AG20443 (cell line): Measurements from ENCODE around the gene PDE1C.
"Not testable (repeated sequence)": the region's sequence is repeated elsewhere in the genome, so short reads cannot be mapped to it uniquely, and the experiment has no call there.

Experiments
- DNase-seq: peaks from one replicate; pipeline ENCODE4 v3.0.0; 2012; ENCODE audit warnings: low spot score, mixed read lengths

Gene PDE1C

DNA sequence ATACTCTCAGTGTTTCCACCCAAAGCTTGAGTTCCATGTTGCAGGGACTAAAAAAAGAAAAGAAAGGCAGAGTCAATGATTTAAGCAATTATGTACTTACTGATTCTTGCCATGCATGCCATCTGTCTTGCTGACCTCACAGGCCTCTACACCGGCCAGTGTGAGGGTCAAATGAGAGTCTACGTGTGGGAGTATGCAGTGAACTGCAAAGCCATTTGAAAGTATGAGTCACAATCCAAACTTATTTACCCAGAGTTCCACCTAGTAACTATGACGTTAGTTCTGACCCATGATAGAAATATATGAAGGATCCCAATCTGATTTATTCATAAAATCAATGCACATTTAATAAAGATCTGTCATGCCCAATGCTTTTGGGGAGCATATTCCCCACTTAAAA is 26.5 kb downstream of the PDE1C start:
- DNase-seq, result peak; percentile 37

- DNase-seq, result no peak
Observed at GRCh38 chr7:32042900-32043299, 27.3 kb downstream of the PDE1C start.

- no peak for DNase-seq
Observed at GRCh38 chr7:32039000-32039756, 31.0 kb downstream of the PDE1C start.

DNA sequence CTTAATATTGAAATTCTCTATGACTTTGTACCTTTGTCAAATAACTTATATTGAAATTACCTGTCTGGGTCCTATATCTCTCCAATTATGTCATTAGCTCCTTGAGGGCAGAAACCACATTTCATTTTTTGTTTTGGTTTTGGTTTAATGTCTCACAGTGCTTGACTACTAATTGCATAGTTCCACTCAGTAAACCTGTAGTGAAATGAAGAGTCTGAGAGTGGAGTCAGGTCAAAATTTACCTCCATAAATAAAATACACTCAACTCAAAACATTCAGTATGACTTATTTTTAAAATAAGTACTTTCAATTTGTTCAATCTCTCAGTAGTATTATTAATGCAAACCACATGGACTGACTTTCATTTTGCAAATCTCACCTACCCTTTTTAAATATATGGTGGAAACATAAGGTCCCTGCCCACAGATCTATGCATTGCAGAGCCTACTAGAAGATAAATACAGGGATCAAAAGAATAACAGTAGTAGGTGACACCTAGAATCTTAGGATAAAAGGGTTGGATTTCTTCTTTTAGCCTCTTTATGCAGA is 32.5 kb downstream of the PDE1C start:
- DNase-seq, result no peak

GRCh38 chr7:32036557-32036956 is 33.6 kb downstream of the PDE1C start:
- no peak for DNase-seq

DNA sequence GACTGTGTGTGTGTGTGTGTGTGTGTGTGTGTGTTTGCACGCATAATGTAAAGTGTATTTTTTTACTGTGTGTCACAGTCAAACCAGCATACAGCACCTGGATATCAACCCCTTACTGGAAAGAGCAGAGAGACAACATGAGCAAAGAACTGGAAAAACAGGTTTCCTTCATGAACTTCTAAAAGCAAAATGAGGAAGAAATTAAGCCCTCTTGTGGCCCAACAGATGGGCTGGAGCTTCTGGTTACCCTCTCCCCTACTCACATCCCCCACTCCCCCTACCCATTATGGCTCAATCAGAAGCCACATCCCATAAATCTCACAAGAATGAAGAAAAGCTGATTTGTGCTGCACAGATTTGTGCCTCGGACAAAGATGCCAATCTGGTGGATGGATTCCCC is 36.2 kb downstream of the PDE1C start:
- DNase-seq, result no peak

GRCh38 chr7:32033006-32033405 is 37.2 kb downstream of the PDE1C start:
- DNase-seq, result no peak

GRCh38 chr7:32032211-32032610 is 38.0 kb downstream of the PDE1C start:
- DNase-seq, result no peak

DNA sequence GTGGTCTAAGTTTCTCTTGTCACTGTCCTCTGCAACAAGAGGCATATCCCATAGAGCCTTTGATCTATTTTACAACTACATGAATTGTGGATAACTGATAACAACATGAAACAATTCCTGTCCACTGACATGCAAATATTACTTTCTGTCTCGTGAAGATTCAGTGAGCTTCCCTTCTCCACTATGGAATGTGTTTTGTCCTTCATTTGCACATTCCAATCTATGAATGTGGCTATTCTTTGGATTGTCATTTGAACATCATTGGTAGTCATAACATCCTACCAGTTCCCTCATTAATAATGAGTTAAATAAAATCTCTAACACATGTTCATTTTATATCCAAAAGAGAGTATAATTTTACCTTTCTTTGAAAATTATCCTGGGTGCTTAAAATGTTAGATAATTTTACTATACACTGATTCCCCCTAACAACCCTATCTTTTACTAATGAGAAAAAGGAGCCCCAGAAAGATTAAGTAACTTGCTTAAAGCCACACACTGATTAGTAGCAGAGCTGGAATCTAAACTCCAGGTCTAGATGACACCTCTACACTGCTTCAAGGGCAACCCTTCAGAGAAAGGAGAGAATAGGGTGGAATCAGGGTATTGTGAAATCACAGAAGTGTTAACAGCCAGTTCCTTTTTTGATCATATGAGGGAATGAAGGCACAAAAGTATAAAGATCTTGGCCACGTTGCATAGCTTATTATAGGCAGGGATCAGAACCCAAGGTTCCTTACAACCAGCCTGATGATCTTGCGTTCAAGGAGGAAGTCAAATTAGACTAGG is 39.1 kb downstream of the PDE1C start:
- DNase-seq, result no peak

- DNase-seq, result no peak
Observed at GRCh38 chr7:32026083-32026425, 44.2 kb downstream of the PDE1C start.

GRCh38 chr7:32025381-32026082 is 44.7 kb downstream of the PDE1C start:
- DNase-seq, result no peak

DNA sequence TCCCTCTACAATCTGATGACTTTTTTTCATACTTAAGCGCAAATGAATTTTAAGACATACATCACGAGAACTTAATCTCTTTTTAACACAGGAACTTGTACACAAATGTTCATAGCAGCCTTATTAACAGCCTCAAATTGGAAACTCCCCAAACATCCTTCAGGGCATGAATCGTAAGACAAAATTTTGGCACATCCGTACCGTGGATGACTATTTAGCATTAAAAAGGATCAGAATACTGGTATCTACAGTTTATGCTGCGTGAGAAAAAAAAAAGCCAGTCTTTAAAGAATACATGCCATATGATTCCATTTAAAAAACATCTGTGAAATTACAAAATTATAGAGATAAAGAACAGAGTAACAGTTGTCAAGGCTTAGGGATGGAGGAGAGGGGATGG is 46.8 kb downstream of the PDE1C start:
- DNase-seq, result no peak

GRCh38 chr7:32022966-32023365 is 47.2 kb downstream of the PDE1C start:
- no peak for DNase-seq

DNA sequence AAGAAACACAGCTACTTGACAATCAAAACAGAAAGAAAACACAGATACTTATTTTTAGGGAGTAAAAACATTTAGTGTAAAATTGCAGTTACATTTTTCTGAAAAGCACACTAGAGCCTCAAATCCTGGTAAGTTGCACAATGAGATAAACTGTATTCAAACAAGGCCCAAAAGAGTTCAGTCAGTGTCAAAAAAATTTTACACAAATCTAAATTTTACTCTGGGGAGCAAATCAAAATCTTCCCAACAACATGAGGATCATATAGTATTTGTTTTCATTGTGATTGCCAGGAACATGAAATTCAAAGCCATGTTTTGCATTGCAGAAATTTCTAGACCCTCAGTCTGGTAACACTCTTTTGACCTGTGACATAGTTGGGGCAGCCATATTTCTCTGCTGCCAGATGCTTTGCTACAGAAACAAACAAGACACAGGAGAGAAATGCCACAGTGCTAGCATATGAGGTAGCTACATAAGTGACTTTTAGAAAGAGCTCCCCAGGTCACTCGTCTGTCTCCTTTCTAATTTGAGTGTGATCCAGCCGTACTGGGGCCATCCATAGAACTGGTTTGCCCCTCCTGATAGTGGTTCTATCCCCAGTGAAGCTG is 49.6 kb downstream of the PDE1C start:
- DNase-seq, result no peak

GRCh38 chr7:32018845-32019578 is 51.2 kb downstream of the PDE1C start:
- DNase-seq, result no peak

- DNase-seq, result no peak
Observed at GRCh38 chr7:32015133-32015532, 55.1 kb downstream of the PDE1C start.

GRCh38 chr7:32013471-32013870 is 56.7 kb downstream of the PDE1C start:
- DNase-seq, result not testable (repeated sequence)

- no peak for DNase-seq
Observed at GRCh38 chr7:32005577-32005976, 64.6 kb downstream of the PDE1C start.

DNA sequence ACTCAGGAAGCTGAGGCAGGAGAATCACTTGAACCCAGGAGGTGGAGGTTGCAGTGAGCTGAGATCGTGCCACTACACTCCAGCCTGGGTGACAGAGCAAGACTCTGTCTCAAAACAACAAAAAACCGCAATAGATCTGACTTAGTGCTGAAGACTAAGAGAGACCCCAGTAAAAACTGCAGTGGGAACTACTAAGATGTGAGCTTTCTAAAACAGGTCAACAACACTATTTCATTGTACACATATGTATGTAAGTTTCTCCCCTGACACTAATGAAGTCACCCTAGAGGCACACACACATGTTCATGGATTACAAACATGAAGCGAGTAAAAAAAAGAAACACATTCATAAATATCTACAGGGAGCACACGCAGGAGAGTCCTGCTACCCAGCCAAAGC is 68.3 kb downstream of the PDE1C start:
- DNase-seq, result no peak

- no peak for DNase-seq
Observed at GRCh38 chr7:31997423-31997822, 72.8 kb downstream of the PDE1C start.

- DNase-seq, result no peak
Observed at GRCh38 chr7:31995134-31995533, 75.1 kb downstream of the PDE1C start.

- peak; percentile 25 for DNase-seq
Observed at GRCh38 chr7:31991846-31992245, 78.4 kb downstream of the PDE1C start.
